SK-N-SH (cell line): ENCODE results near the gene CPNE1. TPM values are rescaled to one million over a fixed set of nuclear protein-coding genes. Genes with fewer than 3 reads are reported as not detected.
A peak's percentile ranks its signal among the peaks of the same experiment; 100 is the strongest.

Source experiments
- CTCF ChIA-PET: fragments of 300-600, 350-600 bp; formaldehyde crosslinking; extraction: SDS; loops from one replicate; lab custom pipeline; 2021; lab: Yijun Ruan, JAX
- POLR2A ChIA-PET: fragments of 350-600 bp; sonication (Branson Sonifier 250); formaldehyde crosslinking; extraction: SDS; loops from one replicate; lab custom pipeline; 2020; ENCODE audit warnings: antibody characterized with exemption, inconsistent platforms; lab: Yijun Ruan, JAX
- DNase-seq: peaks from one replicate; pipeline ENCODE4 v3.0.0; 2012
- H2AFZ ChIP-seq: fragments of 200-600 bp; sonication (generic); 2 replicates; pipeline ENCODE4 v1.8.1; 2016; ENCODE audit warnings: antibody characterized with exemption, mild to moderate bottlenecking, low read depth
- H3F3A ChIP-seq: fragments of 200-600 bp; sonication (generic); replicated peaks from 2 replicates; pipeline ENCODE3; 2016; ENCODE audit warnings: antibody characterized with exemption, mild to moderate bottlenecking; ENCODE audit not compliant: insufficient read depth
- H3K27ac ChIP-seq, 2 experiments: fragments of 200-500 bp in 1 of 2; fragments of 200-600 bp in 1 of 2; sonication (Bioruptor generic) in 1 of 2; sonication (generic), shearing (Covaris generic) in 1 of 2; 2 replicates each; pipeline versions ENCODE4 v1.5.1 to v1.6.1; 2014 to 2016; ENCODE audit warnings: low read depth in 2 of 2, inconsistent platforms in 1 of 2, low read length in 1 of 2, mild to moderate bottlenecking in 1 of 2, mixed read lengths in 1 of 2
- H3K27me3 ChIP-seq: fragments of 200-600 bp; sonication (generic), shearing (Covaris generic); 2 replicates; pipeline ENCODE4 v1.6.1; 2016; ENCODE audit warnings: mixed run types; ENCODE audit not compliant: insufficient read depth
- H3K36me3 ChIP-seq, 2 experiments: fragments of 200-500 bp in 1 of 2; fragments of 200-600 bp in 1 of 2; sonication (Bioruptor generic) in 1 of 2; sonication (generic) in 1 of 2; replicated peaks in 1 of 2; 2 replicates each; pipeline versions ENCODE3 to v1.5.1; 2014 to 2016; ENCODE audit warnings: low read length in 1 of 2, mild to moderate bottlenecking in 1 of 2; ENCODE audit not compliant: insufficient read depth in 2 of 2, control insufficient read depth in 1 of 2
- H3K4me1 ChIP-seq, 2 experiments: fragments of 200-500 bp in 1 of 2; fragments of 200-600 bp in 1 of 2; sonication (Bioruptor generic) in 1 of 2; sonication (generic), shearing (Covaris generic) in 1 of 2; 2 replicates each; pipeline versions ENCODE4 v1.5.1 to v1.6.1; 2014 to 2016; ENCODE audit warnings: low read depth in 1 of 2, low read length in 1 of 2, mixed run types in 1 of 2; ENCODE audit not compliant: insufficient read depth in 2 of 2, control insufficient read depth in 1 of 2
- H3K4me2 ChIP-seq: fragments of 200-600 bp; sonication (generic), shearing (Covaris generic); 2 replicates; pipeline ENCODE4 v1.6.1; 2017; ENCODE audit warnings: mixed run types
- H3K4me3 ChIP-seq, 2 experiments: fragments of 200-500 bp in 1 of 2; fragments of 200-600 bp in 1 of 2; sonication (Bioruptor generic) in 1 of 2; sonication (generic), shearing (Covaris generic) in 1 of 2; 2 replicates each; pipeline versions ENCODE4 v1.5.1 to v1.8.1; 2014 to 2016; ENCODE audit warnings: low read depth in 2 of 2, inconsistent platforms in 1 of 2, low read length in 1 of 2, mild to moderate bottlenecking in 1 of 2, mixed read lengths in 1 of 2, moderate library complexity in 1 of 2
- H3K79me2 ChIP-seq: fragments of 200-600 bp; sonication (generic); 2 replicates; pipeline ENCODE4 v1.8.1; 2017; ENCODE audit warnings: mild to moderate bottlenecking; ENCODE audit not compliant: insufficient read depth
- H3K9ac ChIP-seq: fragments of 200-600 bp; sonication (generic); 2 replicates; pipeline ENCODE4 v1.6.1; 2017; ENCODE audit warnings: mixed run types
- H3K9me2 ChIP-seq: fragments of 200-600 bp; sonication (generic); 2 replicates; pipeline ENCODE4 v1.6.1; 2017; ENCODE audit warnings: mixed run types
- H3K9me3 ChIP-seq: fragments of 200-600 bp; sonication (generic); 2 replicates; pipeline ENCODE4 v1.6.1; 2017; ENCODE audit warnings: mixed run types, mild to moderate bottlenecking, moderate library complexity
- H4K20me1 ChIP-seq: fragments of 200-600 bp; sonication (generic); 2 replicates; pipeline ENCODE4 v1.6.1; 2017; ENCODE audit warnings: mild to moderate bottlenecking, mixed run types; ENCODE audit not compliant: insufficient read depth
- CHD2 ChIP-seq: fragments of 150-350 bp; IDR thresholded peaks from 2 replicates; pipeline ENCODE4 v1.6.1; 2018; ENCODE audit warnings: low read length; ENCODE audit not compliant: partially characterized antibody
- EP300 ChIP-seq, 2 experiments: IDR thresholded peaks; 2 replicates each; pipeline versions ENCODE4 v1.4.0 to v1.6.1; 2012; ENCODE audit warnings: borderline replicate concordance in 1 of 2, low read depth in 1 of 2, low read length in 1 of 2
- EZH2phosphoT487 ChIP-seq: fragments of 200-600 bp; sonication (generic); IDR thresholded peaks from 2 replicates; pipeline ENCODE4 v1.6.1; 2017; ENCODE audit warnings: low read depth, mixed run types, mild to moderate bottlenecking, antibody characterized with exemption, moderate library complexity, borderline replicate concordance
- FOSL2 ChIP-seq: IDR thresholded peaks from 2 replicates; pipeline ENCODE4 v1.4.0; 2012; ENCODE audit warnings: low read depth, mild to moderate bottlenecking, moderate library complexity, borderline replicate concordance
- FOXJ3 ChIP-seq: sonication (generic); formaldehyde crosslinking; IDR thresholded peaks from 2 replicates; pipeline ENCODE4 v1.5.1; 2020; ENCODE audit warnings: mild to moderate bottlenecking, missing genetic modification reagents
- FOXM1 ChIP-seq: IDR thresholded peaks from 2 replicates; pipeline ENCODE4 v1.4.0; 2012; ENCODE audit warnings: low read depth, mild to moderate bottlenecking
- GABPA ChIP-seq: IDR thresholded peaks from 2 replicates; pipeline ENCODE4 v1.4.0; 2012; ENCODE audit warnings: low read depth, mild to moderate bottlenecking
- GATA2 ChIP-seq: sonication (generic); formaldehyde crosslinking; IDR thresholded peaks from 2 replicates; pipeline ENCODE4 v1.5.0; 2020; ENCODE audit warnings: mild to moderate bottlenecking, missing genetic modification reagents
- JUND ChIP-seq: IDR thresholded peaks from 2 replicates; pipeline ENCODE4 v1.4.0; 2012
- NFIC ChIP-seq: IDR thresholded peaks from 2 replicates; pipeline ENCODE4 v1.4.0; 2012; ENCODE audit warnings: borderline replicate concordance
- RCOR1 ChIP-seq: fragments of 150-350 bp; IDR thresholded peaks from 2 replicates; pipeline ENCODE4 v1.6.1; 2017; ENCODE audit warnings: antibody characterized with exemption, low read length
- RFX5 ChIP-seq: IDR thresholded peaks from 2 replicates; pipeline ENCODE4 v1.6.1; 2012; ENCODE audit warnings: mild to moderate bottlenecking, improper control_type of control experiment, low read length
- SIN3A ChIP-seq: IDR thresholded peaks from 2 replicates; pipeline ENCODE4 v1.6.1; 2012; ENCODE audit warnings: low read depth, mild to moderate bottlenecking, low read length, moderate library complexity, borderline replicate concordance
- SMC3 ChIP-seq: IDR thresholded peaks from 2 replicates; pipeline ENCODE4 v1.6.1; 2012; ENCODE audit warnings: low read depth, low read length, improper control_type of control experiment
- TAF1 ChIP-seq: IDR thresholded peaks from 2 replicates; pipeline ENCODE4 v1.6.1; 2012; ENCODE audit warnings: low read depth, mild to moderate bottlenecking, low read length, moderate library complexity, borderline replicate concordance
- TEAD4 ChIP-seq: IDR thresholded peaks from 2 replicates; pipeline ENCODE4 v1.4.0; 2012; ENCODE audit warnings: mild to moderate bottlenecking, borderline replicate concordance; ENCODE audit not compliant: insufficient read depth
- YY1 ChIP-seq: IDR thresholded peaks from 2 replicates; pipeline ENCODE4 v1.4.0; 2012; ENCODE audit warnings: low read depth, mild to moderate bottlenecking
- WGBS: methylation state at CpG from one replicate; pipeline ENCODE4 v1.1.6; 2017; ENCODE audit warnings: low lambda C conversion rate; 5-methylcytosine and 5-hydroxymethylcytosine counted together
- polyA plus RNA-seq, 3 experiments: library from polyadenylated mRNA; depleted of rRNA; stranded (reverse); fragments of >200 nt; gene quantifications; 2 replicates each; pipeline ENCODE4 v1.2.3, GENCODE V29; 2012
- TF ChIP-seq, protein P1 (sequence below): IDR thresholded peaks from 2 replicates; pipeline ENCODE4 v1.6.1; 2012; ENCODE audit warnings: mild to moderate bottlenecking, low read depth, low read length, moderate library complexity
- TF ChIP-seq, protein P2 (sequence below): fragments of 150-350 bp; IDR thresholded peaks from 2 replicates; pipeline ENCODE4 v1.6.1; 2017; ENCODE audit warnings: antibody characterized with exemption, low read length, low read depth, borderline replicate concordance
- TF ChIP-seq, protein P3 (sequence below): IDR thresholded peaks from 2 replicates; pipeline ENCODE4 v1.4.0; 2012; ENCODE audit warnings: low read depth, borderline replicate concordance
- TF ChIP-seq, protein P4 (sequence below): IDR thresholded peaks from 2 replicates; pipeline ENCODE4; 2012

The CPNE1 gene
- polyA plus RNA-seq, 1 of the 3 experiments (the other 2 are of a cell fraction): 279 TPM

DNA sequence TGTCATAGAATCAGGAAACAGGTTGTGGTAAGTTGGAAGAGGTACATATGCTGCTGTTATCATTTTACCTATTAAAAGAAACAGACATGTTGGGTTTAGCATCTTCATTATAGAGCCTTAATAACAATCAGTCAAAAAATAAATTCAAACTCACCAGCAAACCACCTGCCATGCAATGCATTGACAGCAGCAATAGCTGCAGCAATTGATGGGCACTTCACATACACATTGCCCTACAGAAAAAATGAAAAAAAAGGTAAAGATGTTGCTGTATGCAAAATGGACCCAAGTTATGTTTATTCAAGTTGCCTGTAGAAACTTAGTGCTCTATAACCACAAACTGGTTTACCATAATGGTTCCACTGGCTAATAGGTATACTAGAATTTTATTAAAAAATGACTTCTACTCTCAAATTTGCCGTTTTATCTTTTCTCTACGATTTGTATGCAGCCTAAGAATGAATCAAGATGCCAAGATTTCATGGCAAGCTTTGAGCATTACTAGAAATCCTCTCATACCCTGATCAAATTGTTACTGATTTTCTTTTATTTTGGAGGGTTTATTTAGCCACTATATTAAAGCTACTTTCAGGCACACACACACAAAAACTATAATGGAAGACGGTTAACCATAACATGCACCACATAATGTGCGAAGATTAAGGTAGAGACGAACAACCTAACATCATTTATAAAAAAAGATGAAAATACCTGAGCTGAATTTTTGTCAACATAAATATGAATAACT lies 40.0 kb upstream of the CPNE1 start (continued):
- TF ChIP-seq, protein P1, sequence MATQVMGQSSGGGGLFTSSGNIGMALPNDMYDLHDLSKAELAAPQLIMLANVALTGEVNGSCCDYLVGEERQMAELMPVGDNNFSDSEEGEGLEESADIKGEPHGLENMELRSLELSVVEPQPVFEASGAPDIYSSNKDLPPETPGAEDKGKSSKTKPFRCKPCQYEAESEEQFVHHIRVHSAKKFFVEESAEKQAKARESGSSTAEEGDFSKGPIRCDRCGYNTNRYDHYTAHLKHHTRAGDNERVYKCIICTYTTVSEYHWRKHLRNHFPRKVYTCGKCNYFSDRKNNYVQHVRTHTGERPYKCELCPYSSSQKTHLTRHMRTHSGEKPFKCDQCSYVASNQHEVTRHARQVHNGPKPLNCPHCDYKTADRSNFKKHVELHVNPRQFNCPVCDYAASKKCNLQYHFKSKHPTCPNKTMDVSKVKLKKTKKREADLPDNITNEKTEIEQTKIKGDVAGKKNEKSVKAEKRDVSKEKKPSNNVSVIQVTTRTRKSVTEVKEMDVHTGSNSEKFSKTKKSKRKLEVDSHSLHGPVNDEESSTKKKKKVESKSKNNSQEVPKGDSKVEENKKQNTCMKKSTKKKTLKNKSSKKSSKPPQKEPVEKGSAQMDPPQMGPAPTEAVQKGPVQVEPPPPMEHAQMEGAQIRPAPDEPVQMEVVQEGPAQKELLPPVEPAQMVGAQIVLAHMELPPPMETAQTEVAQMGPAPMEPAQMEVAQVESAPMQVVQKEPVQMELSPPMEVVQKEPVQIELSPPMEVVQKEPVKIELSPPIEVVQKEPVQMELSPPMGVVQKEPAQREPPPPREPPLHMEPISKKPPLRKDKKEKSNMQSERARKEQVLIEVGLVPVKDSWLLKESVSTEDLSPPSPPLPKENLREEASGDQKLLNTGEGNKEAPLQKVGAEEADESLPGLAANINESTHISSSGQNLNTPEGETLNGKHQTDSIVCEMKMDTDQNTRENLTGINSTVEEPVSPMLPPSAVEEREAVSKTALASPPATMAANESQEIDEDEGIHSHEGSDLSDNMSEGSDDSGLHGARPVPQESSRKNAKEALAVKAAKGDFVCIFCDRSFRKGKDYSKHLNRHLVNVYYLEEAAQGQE: no peak
- TF ChIP-seq, protein P2, sequence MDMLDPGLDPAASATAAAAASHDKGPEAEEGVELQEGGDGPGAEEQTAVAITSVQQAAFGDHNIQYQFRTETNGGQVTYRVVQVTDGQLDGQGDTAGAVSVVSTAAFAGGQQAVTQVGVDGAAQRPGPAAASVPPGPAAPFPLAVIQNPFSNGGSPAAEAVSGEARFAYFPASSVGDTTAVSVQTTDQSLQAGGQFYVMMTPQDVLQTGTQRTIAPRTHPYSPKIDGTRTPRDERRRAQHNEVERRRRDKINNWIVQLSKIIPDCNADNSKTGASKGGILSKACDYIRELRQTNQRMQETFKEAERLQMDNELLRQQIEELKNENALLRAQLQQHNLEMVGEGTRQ: no peak
- no peak for TF ChIP-seq NFIC
- no peak for TF ChIP-seq CHD2
- no peak for TF ChIP-seq SMC3
- TF ChIP-seq, protein P3, sequence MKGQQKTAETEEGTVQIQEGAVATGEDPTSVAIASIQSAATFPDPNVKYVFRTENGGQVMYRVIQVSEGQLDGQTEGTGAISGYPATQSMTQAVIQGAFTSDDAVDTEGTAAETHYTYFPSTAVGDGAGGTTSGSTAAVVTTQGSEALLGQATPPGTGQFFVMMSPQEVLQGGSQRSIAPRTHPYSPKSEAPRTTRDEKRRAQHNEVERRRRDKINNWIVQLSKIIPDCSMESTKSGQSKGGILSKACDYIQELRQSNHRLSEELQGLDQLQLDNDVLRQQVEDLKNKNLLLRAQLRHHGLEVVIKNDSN: no peak
- TF ChIP-seq JUND: no peak

DNA sequence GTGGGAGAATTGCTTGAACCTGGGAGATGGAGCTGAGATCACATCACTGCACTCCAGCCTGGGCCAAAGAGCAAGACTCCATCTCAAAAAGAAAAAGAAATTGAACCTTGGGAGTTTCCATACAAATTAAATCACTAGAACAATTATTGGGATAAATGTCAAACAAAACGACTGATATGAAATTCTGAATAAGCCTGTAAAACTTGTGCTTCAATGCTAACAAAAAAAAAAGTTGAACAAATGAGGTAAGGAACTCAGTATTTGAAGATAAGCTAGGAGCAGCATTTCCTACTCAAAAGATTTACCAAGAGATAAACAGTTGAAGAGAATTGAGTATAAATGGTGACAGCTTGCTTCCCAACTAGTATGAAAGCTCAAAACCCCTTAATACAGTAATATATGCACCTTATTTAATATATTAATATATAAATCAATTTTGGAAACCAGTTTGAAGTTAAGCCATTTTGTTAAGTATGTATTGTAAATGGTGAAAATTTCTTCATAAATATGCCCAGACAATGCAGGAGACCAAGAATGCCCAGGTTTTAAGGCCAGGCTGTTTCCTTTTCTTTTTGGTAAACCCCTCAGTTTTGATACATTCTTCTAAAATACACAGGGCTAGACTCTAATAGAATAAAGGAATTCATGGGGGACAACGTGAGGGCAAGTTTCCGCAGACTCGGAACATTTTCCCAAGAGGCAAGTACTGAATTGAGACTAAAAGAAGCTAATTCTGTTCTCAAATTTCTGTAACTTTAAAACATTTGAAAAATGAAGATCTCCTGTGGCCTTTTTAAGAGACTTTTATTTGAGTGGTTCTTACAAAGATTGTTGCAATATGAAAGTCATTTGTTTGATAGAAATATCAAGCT lies 38.4 kb upstream of the CPNE1 start:
- peaks cover 51% of the 10 kb centered on the region for H4K20me1 ChIP-seq
- peaks cover 0 to 9% of the 10 kb centered on the region in 2 experiments; a peak in 3 of 4 replicates for H3K4me1 ChIP-seq
- H2AFZ ChIP-seq: no peak overlapping the region
- no peak overlapping the region for H3K9ac ChIP-seq
- H3K36me3 ChIP-seq: peaks cover 62 to 75% of the 10 kb centered on the region in 2 experiments
- no peaks in the 10 kb centered on the region for H3K9me2 ChIP-seq
- H3K27me3 ChIP-seq: no peaks in the 10 kb centered on the region
- no peak overlapping the region for H3K4me3 ChIP-seq
- peak overlapping the region in 1 of 2 experiments; percentile 89; a peak in 2 of 4 replicates for H3K27ac ChIP-seq
- no peaks in the 10 kb centered on the region for H3K9me3 ChIP-seq
- 81% methylated on average over 4 of the region's 4 CpGs for WGBS
- H3F3A ChIP-seq: peaks cover 83% of the 10 kb centered on the region
- no peak for DNase-seq
- peaks cover 75% of the 10 kb centered on the region for H3K79me2 ChIP-seq
- no peak overlapping the region for H3K4me2 ChIP-seq
- CTCF ChIA-PET: interaction anchor here (1.4 to 1.8 kb wide), 3 partner anchors 36 to 239 kb away, joined by 4 to 5 read pairs (median 4); no protein-coding TSS in a partner anchor
- POLR2A ChIA-PET: interaction anchor here (0.6 to 1.4 kb wide), 2 partner anchors 87 to 91 kb away, joined by 3 read pairs; partner anchors contain the start of gene SPAG4
- TF ChIP-seq, protein P2: no peak
- TF ChIP-seq TAF1 (no peak), EZH2phosphoT487 (no peak), FOXM1 (no peak), SIN3A (no peak), RFX5 (no peak), GATA2 (CRISPR knock-in tag) (no peak), RCOR1 (no peak), CHD2 (no peak), EP300 (IDR thresholded peaks at IDR 0.05; ENCODE audit: borderline replicate concordance in 1 of 2, low read depth in 1 of 2, low read length in 1 of 2) (no peak), GABPA (no peak), YY1 (no peak), FOSL2 (no peak), TEAD4 (no peak), FOXJ3 (no peak)
- TF ChIP-seq, protein P4, sequence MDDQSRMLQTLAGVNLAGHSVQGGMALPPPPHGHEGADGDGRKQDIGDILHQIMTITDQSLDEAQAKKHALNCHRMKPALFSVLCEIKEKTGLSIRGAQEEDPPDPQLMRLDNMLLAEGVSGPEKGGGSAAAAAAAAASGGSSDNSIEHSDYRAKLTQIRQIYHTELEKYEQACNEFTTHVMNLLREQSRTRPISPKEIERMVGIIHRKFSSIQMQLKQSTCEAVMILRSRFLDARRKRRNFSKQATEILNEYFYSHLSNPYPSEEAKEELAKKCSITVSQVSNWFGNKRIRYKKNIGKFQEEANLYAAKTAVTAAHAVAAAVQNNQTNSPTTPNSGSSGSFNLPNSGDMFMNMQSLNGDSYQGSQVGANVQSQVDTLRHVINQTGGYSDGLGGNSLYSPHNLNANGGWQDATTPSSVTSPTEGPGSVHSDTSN: no peak
